Thymus (tissue), 11 donors: ENCODE results near the gene ADAM29. TPM values are rescaled to one million over a fixed set of nuclear protein-coding genes. Genes with fewer than 3 reads are reported as not detected.

ENCODE experiments used
- DNase-seq, 9 donors: peaks; one replicate each; pipeline ENCODE4 v3.0.0-alpha.2; 2013; ENCODE audit warnings: low spot score in 9 of 9, low read depth in 6 of 9, missing footprints in 1 of 9
- H3K27ac ChIP-seq, 2 donors: one replicate each; pipeline ENCODE4 v1.5.1; 2013; ENCODE audit warnings: control low read depth in 1 of 2, low read depth in 1 of 2, low read length in 1 of 2, mild to moderate bottlenecking in 1 of 2, moderate library complexity in 1 of 2
- H3K27me3 ChIP-seq, 2 donors: one replicate each; pipeline ENCODE4 v1.5.1; 2013; ENCODE audit warnings: low read length in 1 of 2; ENCODE audit not compliant: control insufficient read depth in 2 of 2, insufficient read depth in 1 of 2
- H3K36me3 ChIP-seq, 2 donors: one replicate each; pipeline ENCODE4 v1.5.1; 2013; ENCODE audit warnings: low read length in 1 of 2, mild to moderate bottlenecking in 1 of 2, moderate library complexity in 1 of 2; ENCODE audit not compliant: control insufficient read depth in 2 of 2, insufficient read depth in 2 of 2
- H3K4me1 ChIP-seq, 2 donors: one replicate each; pipeline ENCODE4 v1.5.1; 2013; ENCODE audit warnings: low read length in 2 of 2; ENCODE audit not compliant: control insufficient read depth in 2 of 2, insufficient read depth in 2 of 2
- H3K4me3 ChIP-seq, 2 donors: one replicate each; pipeline ENCODE4 v1.5.1; 2013; ENCODE audit warnings: low read length in 2 of 2, control low read depth in 1 of 2, mild to moderate bottlenecking in 1 of 2
- H3K9me3 ChIP-seq, 2 donors: one replicate each; pipeline ENCODE4 v1.5.1; 2013; ENCODE audit warnings: low read length in 1 of 2, mild to moderate bottlenecking in 1 of 2; ENCODE audit not compliant: control insufficient read depth in 2 of 2, insufficient read depth in 1 of 2
- WGBS: extraction: QIAGEN DNeasy Blood & Tissue Kit; methylation state at CpG from one replicate; pipeline ENCODE4 v1.1.7; 2013; 5-methylcytosine and 5-hydroxymethylcytosine counted together
- polyA plus RNA-seq: library from polyadenylated mRNA; stranded (reverse); fragments of 200-250 nt; gene quantifications from one replicate; pipeline ENCODE4 v1.2.3, GENCODE V29; 2013
- total RNA-seq: library from RNA; stranded (reverse); fragments of 120-200 nt; gene quantifications from one replicate; pipeline ENCODE4 v1.2.4, GENCODE V29; 2013
- donor health status: healthy.

ADAM29 gene
- total and polyA plus RNA-seq, 2 donors = 0.05 TPM; not detected in 1

GRCh38 chr4:174907508-174907907 lies 10.7 kb upstream of the ADAM29 start:
- H3K36me3 ChIP-seq = no peaks in the 10 kb centered on the region
- no peaks in the 10 kb centered on the region for H3K9me3 ChIP-seq
- no peak overlapping the region for H3K4me3 ChIP-seq
- no peak overlapping the region for H3K27ac ChIP-seq
- H3K4me1 ChIP-seq = no peaks in the 10 kb centered on the region
- no peak for DNase-seq
- H3K27me3 ChIP-seq = no peaks in the 10 kb centered on the region

- no peak for DNase-seq
- Histone ChIP-seq H3K4me1 (no peaks in the 10 kb centered on the region), H3K4me3 (no peak overlapping the region), H3K9me3 (no peaks in the 10 kb centered on the region), H3K27me3 (no peaks in the 10 kb centered on the region), H3K36me3 (no peaks in the 10 kb centered on the region), H3K27ac (no peak overlapping the region)
- 80% methylated on average over 1 of the region's 1 CpG for WGBS
These were observed 7.9 kb upstream of the ADAM29 start for GRCh38 chr4:174910271-174910670.

DNA sequence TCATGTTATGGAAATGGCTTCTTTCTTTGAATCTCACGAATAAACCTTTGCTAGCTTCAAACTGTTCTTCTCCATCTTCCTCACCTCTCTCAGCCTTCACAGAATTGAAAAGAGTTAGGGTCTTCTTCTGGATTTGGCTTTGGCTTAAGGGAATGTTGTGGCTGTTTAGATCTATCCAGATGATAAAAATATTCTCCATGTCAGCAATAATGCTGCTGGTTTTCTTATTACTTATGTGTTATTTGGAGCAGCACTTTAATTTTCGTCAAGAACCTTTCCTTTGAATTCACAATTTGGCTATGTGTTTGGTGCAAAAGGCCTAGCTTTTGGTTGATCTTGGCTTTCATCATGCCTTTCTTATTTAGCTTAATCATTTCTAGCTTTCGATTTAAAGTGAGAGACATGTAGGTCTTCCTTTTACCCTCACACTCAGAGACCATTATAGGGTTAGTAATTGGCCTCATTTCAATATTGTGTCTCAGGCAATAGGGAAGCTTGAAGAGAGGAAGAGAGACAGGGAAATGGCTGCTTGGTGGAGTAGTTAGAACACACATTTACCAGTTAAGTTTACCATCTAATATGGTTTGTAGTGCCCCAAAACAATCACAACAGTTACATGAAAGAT lies 5.1 kb upstream of the ADAM29 start:
- no peak overlapping the region for H3K27ac ChIP-seq
- H3K9me3 ChIP-seq = no peaks in the 10 kb centered on the region
- DNase-seq = no peak
- no peaks in the 10 kb centered on the region for H3K36me3 ChIP-seq
- no peaks in the 10 kb centered on the region for H3K4me1 ChIP-seq
- H3K4me3 ChIP-seq = no peak overlapping the region
- 91% methylated on average over 3 of the region's 3 CpGs for WGBS
- no peaks in the 10 kb centered on the region for H3K27me3 ChIP-seq

DNA sequence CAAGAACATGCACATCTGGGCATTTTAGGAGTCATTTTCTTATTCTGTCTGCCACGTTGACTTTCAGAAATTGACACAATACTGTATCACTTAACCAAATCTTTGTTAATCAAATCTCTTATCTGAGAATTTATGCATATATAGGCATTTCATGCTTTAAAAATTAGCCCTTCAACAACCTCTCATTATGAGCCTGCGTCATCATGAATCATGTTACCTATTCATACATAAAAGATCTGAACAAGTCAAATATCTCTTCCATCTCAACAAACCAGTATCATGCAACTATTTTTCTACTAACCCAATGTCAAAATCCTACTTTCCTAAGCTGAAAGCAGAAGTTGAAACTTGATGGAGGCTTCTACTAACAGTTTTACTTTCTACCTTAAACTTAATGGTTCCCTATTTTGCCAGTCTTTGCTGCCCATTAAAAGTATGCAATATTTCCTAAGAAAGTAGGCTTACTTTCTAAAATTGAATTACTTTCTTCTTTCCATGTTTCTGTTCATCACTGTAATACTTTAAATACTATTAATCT lies 1.8 kb downstream of the ADAM29 start:
- Histone ChIP-seq H3K9me3 (no peaks in the 10 kb centered on the region), H3K27me3 (no peaks in the 10 kb centered on the region), H3K4me3 (no peak overlapping the region), H3K27ac (no peak overlapping the region), H3K4me1 (no peaks in the 10 kb centered on the region), H3K36me3 (no peaks in the 10 kb centered on the region)
- DNase-seq = no peak
- 84% methylated on average over 2 of the region's 2 CpGs for WGBS

- H3K27ac ChIP-seq = no peak overlapping the region
- DNase-seq = no peak
- no peak overlapping the region for H3K4me3 ChIP-seq
- no peaks in the 10 kb centered on the region for H3K9me3 ChIP-seq
- no peaks in the 10 kb centered on the region for H3K4me1 ChIP-seq
- no peaks in the 10 kb centered on the region for H3K36me3 ChIP-seq
- 96% methylated on average over 3 of the region's 3 CpGs for WGBS
- no peaks in the 10 kb centered on the region for H3K27me3 ChIP-seq
These were observed 8.8 kb downstream of the ADAM29 start for GRCh38 chr4:174926958-174927357.

GRCh38 chr4:174928174-174928573 lies 10.0 kb downstream of the ADAM29 start:
- WGBS = 94% methylated on average over 6 of the region's 6 CpGs
- Histone ChIP-seq H3K36me3 (no peaks in the 10 kb centered on the region), H3K4me3 (no peak overlapping the region), H3K27ac (no peak overlapping the region), H3K27me3 (no peaks in the 10 kb centered on the region), H3K9me3 (no peaks in the 10 kb centered on the region), H3K4me1 (no peaks in the 10 kb centered on the region)
- DNase-seq = no peak

- no peak overlapping the region for H3K4me3 ChIP-seq
- no peaks in the 10 kb centered on the region for H3K4me1 ChIP-seq
- 88% methylated on average over 4 of the region's 4 CpGs for whole genome bisulfite sequencing
- H3K36me3 ChIP-seq = no peaks in the 10 kb centered on the region
- no peak overlapping the region for H3K27ac ChIP-seq
- H3K27me3 ChIP-seq = no peaks in the 10 kb centered on the region
- no peaks in the 10 kb centered on the region for H3K9me3 ChIP-seq
- no peak for DNase-seq
These were observed 10.6 kb downstream of the ADAM29 start for GRCh38 chr4:174928575-174929253.

DNA sequence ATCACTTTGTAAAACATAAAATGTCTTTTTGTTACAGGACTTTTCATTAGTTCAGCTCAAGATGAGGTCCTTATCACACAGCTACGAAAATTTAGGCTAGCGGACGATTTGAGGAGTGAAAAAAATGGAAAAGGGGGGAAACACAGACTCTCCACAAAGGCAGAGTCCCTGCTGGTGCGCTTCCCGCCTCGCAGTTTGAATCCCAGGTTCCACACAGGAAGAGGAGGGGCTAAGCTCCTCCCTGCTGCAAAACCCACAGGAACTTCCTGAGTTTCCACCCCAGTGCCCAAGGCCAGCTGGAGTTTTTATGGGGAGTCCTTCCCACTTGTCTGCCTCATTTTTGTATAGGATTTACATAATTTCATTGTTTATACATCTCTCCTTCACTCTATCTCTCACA lies 11.2 kb downstream of the ADAM29 start:
- no peaks in the 10 kb centered on the region for H3K9me3 ChIP-seq
- no peak overlapping the region for H3K4me3 ChIP-seq
- H3K27me3 ChIP-seq = no peaks in the 10 kb centered on the region
- H3K27ac ChIP-seq = no peak overlapping the region
- no peaks in the 10 kb centered on the region for H3K4me1 ChIP-seq
- H3K36me3 ChIP-seq = no peaks in the 10 kb centered on the region
- 91% methylated on average over 6 of the region's 6 CpGs for WGBS
- DNase-seq = no peak

- Histone ChIP-seq H3K4me1 (no peaks in the 10 kb centered on the region), H3K27ac (no peak overlapping the region), H3K9me3 (no peaks in the 10 kb centered on the region), H3K27me3 (no peaks in the 10 kb centered on the region), H3K36me3 (no peaks in the 10 kb centered on the region), H3K4me3 (no peak overlapping the region)
- 91% methylated on average over 5 of the region's 5 CpGs for WGBS
- DNase-seq = no peak
These were observed 12.7 kb downstream of the ADAM29 start for GRCh38 chr4:174930895-174931294.
